ENCODE results near the gene CDHR3. TPM values are rescaled to one million over a fixed set of nuclear protein-coding genes. Genes with fewer than 3 reads are reported as not detected.

CDHR3 gene
- polyA plus RNA-seq, 1 donor from 2014 or later, result 2.9 TPM

DNA sequence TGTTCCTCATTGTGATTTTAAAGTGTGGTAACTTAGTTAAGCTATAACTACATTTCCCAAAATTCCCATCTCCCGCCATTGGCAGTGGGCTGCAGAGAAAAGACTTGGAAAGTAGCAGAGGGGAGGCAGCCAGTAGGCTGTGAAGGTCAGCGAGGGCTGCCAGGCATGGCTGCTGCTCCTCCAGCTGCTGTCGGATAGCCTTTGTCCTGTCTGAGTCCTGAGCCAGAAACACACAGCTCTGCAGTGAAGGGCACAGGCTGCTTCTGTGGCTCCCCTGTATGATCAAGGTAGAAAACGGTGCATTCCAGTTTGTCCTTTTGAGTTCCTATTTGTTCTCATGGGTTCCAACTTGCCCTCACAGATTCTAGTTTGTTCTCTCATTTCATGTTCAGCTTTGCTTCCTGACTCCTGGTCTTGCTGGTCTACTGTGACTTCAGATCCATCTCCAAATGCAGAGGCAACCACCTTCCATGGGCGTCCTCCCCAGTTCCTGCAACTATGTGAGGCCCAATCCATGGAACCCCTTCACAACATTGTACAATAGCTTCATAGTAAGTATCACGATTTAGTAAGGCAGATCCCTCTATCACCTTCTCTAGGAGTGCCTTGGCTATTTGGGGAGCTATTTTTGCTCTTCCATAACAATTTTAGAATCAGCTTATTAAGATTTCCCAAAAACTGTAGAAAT is 117.4 kb downstream of the CDHR3 start:
- no peaks in the 10 kb centered on the region for H3K9me3 ChIP-seq (ENCODE audit: low read length)
- H4K20me1 ChIP-seq (ENCODE audit: insufficient read depth), result no peaks in the 10 kb centered on the region
- no peak overlapping the region for H3K4me2 ChIP-seq (ENCODE audit: low read length)
- no peaks in the 10 kb centered on the region for H3K27me3 ChIP-seq (ENCODE audit: insufficient read depth, low read depth, low read length)
- no peaks in the 10 kb centered on the region for H3K79me2 ChIP-seq (replicated peaks; ENCODE audit: insufficient read depth, low read length)
- no peaks in the 10 kb centered on the region for H3F3A ChIP-seq (ENCODE audit: insufficient read depth, low read length, poor library complexity, severe bottlenecking)
- H3K9ac ChIP-seq (ENCODE audit: low read length), result no peak overlapping the region
- no peak for TF ChIP-seq MXI1 (conservative IDR thresholded peaks at IDR 0.05; ENCODE audit: poor library complexity, severe bottlenecking)
- no peak for TF ChIP-seq CTCF (IDR thresholded peaks at IDR 0.05; ENCODE audit: poor library complexity, severe bottlenecking)
- TF ChIP-seq TAF1 (IDR thresholded peaks at IDR 0.05; ENCODE audit: low read depth), result no peak
- TF ChIP-seq EZH2 (IDR thresholded peaks at IDR 0.05; ENCODE audit: borderline replicate concordance, insufficient read depth, low read length, poor library complexity, severe bottlenecking), result no peak
- H3K27ac ChIP-seq (ENCODE audit: low read length), result no peak overlapping the region
- H3K9me2 ChIP-seq (ENCODE audit: insufficient read depth, low read length), result no peaks in the 10 kb centered on the region
- H2AFZ ChIP-seq (ENCODE audit: low read depth, low read length), result no peak overlapping the region
- H3K36me3 ChIP-seq (ENCODE audit: insufficient read depth, low read length), result no peaks in the 10 kb centered on the region
- no peak overlapping the region for H3K4me3 ChIP-seq (ENCODE audit: low read length)

DNA sequence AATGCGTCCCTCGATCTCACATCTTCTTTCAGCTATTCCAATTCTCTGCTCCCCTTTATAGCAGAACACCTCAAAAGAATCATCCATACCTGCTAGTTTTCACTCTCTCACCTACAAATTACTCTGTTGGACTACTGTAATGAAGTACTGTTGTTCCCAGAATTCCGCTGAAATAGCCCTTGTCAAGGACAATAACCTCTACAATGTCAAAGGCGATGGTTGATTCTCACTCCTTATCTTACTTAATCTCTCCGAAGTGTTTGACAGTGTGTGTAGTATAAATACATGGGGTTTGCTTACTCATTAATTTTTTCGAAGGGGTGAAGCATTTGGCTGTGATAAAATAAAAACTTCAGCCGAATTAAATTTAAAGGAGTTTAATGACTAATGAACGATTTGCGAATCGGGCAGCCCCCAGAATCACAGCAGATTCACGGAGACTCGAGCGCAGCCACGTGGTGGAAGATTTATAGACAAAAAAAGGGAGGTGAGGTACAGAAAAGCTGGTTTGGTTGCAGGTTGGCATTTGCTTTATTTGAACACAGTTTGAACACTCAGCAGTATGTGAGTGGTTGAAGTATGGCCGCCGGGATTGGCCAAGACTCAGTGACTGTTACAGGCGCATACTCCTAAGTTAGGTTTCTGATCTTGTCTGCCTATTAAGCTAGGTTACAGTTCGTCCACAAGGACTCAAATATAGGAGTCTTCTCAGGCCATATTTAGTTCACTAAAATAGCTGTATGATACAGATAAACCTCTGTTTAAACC is 119.2 kb downstream of the CDHR3 start:
- no peak overlapping the region for H3K4me3 ChIP-seq (ENCODE audit: low read length)
- H4K20me1 ChIP-seq (ENCODE audit: insufficient read depth), result no peaks in the 10 kb centered on the region
- no peaks in the 10 kb centered on the region for H3K36me3 ChIP-seq (ENCODE audit: insufficient read depth, low read length)
- H3K9me3 ChIP-seq (ENCODE audit: low read length), result no peaks in the 10 kb centered on the region
- H3F3A ChIP-seq (ENCODE audit: insufficient read depth, low read length, poor library complexity, severe bottlenecking), result no peaks in the 10 kb centered on the region
- H3K79me2 ChIP-seq (replicated peaks; ENCODE audit: insufficient read depth, low read length), result no peaks in the 10 kb centered on the region
- H2AFZ ChIP-seq (ENCODE audit: low read depth, low read length), result no peak overlapping the region
- no peak for TF ChIP-seq CTCF (IDR thresholded peaks at IDR 0.05; ENCODE audit: poor library complexity, severe bottlenecking)
- no peak for TF ChIP-seq POLR2AphosphoS5 (IDR thresholded peaks at IDR 0.05)
- TF ChIP-seq REST (IDR thresholded peaks at IDR 0.05; ENCODE audit: borderline replicate concordance), result no peak
- TF ChIP-seq EP300 (conservative IDR thresholded peaks at IDR 0.05; ENCODE audit: poor library complexity, severe bottlenecking), result no peak
- no peak for TF ChIP-seq SMC3 (conservative IDR thresholded peaks at IDR 0.05; ENCODE audit: poor library complexity)
- TF ChIP-seq EZH2 (IDR thresholded peaks at IDR 0.05; ENCODE audit: borderline replicate concordance, insufficient read depth, low read length, poor library complexity, severe bottlenecking), result no peak
- no peak for TF ChIP-seq MXI1 (conservative IDR thresholded peaks at IDR 0.05; ENCODE audit: poor library complexity, severe bottlenecking)
- no peak for TF ChIP-seq TAF1 (IDR thresholded peaks at IDR 0.05; ENCODE audit: low read depth)
- TF ChIP-seq RAD21 (conservative IDR thresholded peaks at IDR 0.05), result no peak
- no peaks in the 10 kb centered on the region for H3K9me2 ChIP-seq (ENCODE audit: insufficient read depth, low read length)
- H3K9ac ChIP-seq (ENCODE audit: low read length), result no peak overlapping the region
- H3K4me2 ChIP-seq (ENCODE audit: low read length), result no peak overlapping the region
- no peaks in the 10 kb centered on the region for H3K27me3 ChIP-seq (ENCODE audit: insufficient read depth, low read depth, low read length)
- H3K27ac ChIP-seq (ENCODE audit: low read length), result no peak overlapping the region
